ENCODE measurements around the gene GNB1.
A peak's percentile ranks its signal among the peaks of the same experiment; 100 is the strongest.

The GNB1 gene

GRCh38 chr1:1920057-1920607 is 29.2 kb upstream of the GNB1 start (continued):
- no peak for TF ChIP-seq POU6F1 (CRISPR knock-in tag; IDR thresholded peaks at IDR 0.05; ENCODE audit: borderline replicate concordance, low read depth)
- no peak for TF ChIP-seq ARNTL (CRISPR knock-in tag; IDR thresholded peaks at IDR 0.05; ENCODE audit: borderline replicate concordance, low read depth)
- no peak for TF ChIP-seq CREB5 (CRISPR knock-in tag; IDR thresholded peaks at IDR 0.05; ENCODE audit: low read depth)
- no peak for TF ChIP-seq TCF4 (CRISPR knock-in tag; IDR thresholded peaks at IDR 0.05; ENCODE audit: borderline replicate concordance)
- no peak for TF ChIP-seq CSRNP3 (CRISPR knock-in tag; IDR thresholded peaks at IDR 0.05)

GRCh38 chr1:1919304-1920056 is 28.6 kb upstream of the GNB1 start:
- TF ChIP-seq TOX (CRISPR knock-in tag; IDR thresholded peaks at IDR 0.05; ENCODE audit: borderline replicate concordance) (no peak), PATZ1 (CRISPR knock-in tag; IDR thresholded peaks at IDR 0.05; ENCODE audit: borderline replicate concordance) (no peak), BACH2 (CRISPR knock-in tag; IDR thresholded peaks at IDR 0.05; ENCODE audit: borderline replicate concordance) (no peak), ZFP30 (CRISPR knock-in tag; IDR thresholded peaks at IDR 0.05) (no peak), TSHZ2 (CRISPR knock-in tag; IDR thresholded peaks at IDR 0.05) (no peak), ZNF8 (CRISPR knock-in tag; IDR thresholded peaks at IDR 0.05) (no peak), ZNF70 (CRISPR knock-in tag; IDR thresholded peaks at IDR 0.05) (no peak), OSR1 (CRISPR knock-in tag; IDR thresholded peaks at IDR 0.05) (no peak), ISL1 (CRISPR knock-in tag; IDR thresholded peaks at IDR 0.05) (no peak), ZNF565 (CRISPR knock-in tag; conservative IDR thresholded peaks at IDR 0.05; ENCODE audit: low read depth) (no peak), CSDC2 (CRISPR knock-in tag; IDR thresholded peaks at IDR 0.05) (no peak), ZFP3 (CRISPR knock-in tag; IDR thresholded peaks at IDR 0.05) (no peak), POU6F1 (CRISPR knock-in tag; IDR thresholded peaks at IDR 0.05; ENCODE audit: borderline replicate concordance, low read depth) (no peak)
- peak; percentile 88 for ATAC-seq

GRCh38 chr1:1918901-1919303 is 28.0 kb upstream of the GNB1 start, which contains the start of gene TMEM52:
Gene TMEM52, minus strand, starts transcription at chr1:1919279. Its CDS starts 14 bp downstream, at chr1:1919265.
- peak; percentile 1; the same call in 2 of the 3 replicates for ATAC-seq
- TF ChIP-seq OSR1 (CRISPR knock-in tag; IDR thresholded peaks at IDR 0.05) (no peak), PPARA (CRISPR knock-in tag; IDR thresholded peaks at IDR 0.05; ENCODE audit: borderline replicate concordance) (no peak), TOX (CRISPR knock-in tag; IDR thresholded peaks at IDR 0.05; ENCODE audit: borderline replicate concordance) (no peak), CREB5 (CRISPR knock-in tag; IDR thresholded peaks at IDR 0.05; ENCODE audit: low read depth) (no peak), PATZ1 (CRISPR knock-in tag; IDR thresholded peaks at IDR 0.05; ENCODE audit: borderline replicate concordance) (no peak), TSHZ2 (CRISPR knock-in tag; IDR thresholded peaks at IDR 0.05) (no peak)

Data from SK-N-SH treated with all-trans-retinoic acid at 6 μM for 48 hours (cell line).